AG04449 (cell line): ENCODE results near the gene GLT1D1.
"Not testable (repeated sequence)": the region's sequence is repeated elsewhere in the genome, so short reads cannot be mapped to it uniquely, and the experiment has no call there.

ENCODE experiments used
- CTCF ChIA-PET: fragments of 350-600 bp; formaldehyde crosslinking; extraction: SDS; loops from one replicate; lab custom pipeline; 2021; ENCODE audit warnings: antibody characterized with exemption; lab: Yijun Ruan, JAX
- POLR2A ChIA-PET: fragments of 400-600, 350-600 bp; formaldehyde crosslinking; extraction: SDS; loops from one replicate; lab custom pipeline; 2020; ENCODE audit warnings: antibody characterized with exemption, inconsistent platforms; lab: Yijun Ruan, JAX
- DNase-seq: peaks from one replicate; pipeline ENCODE4 v3.0.0-alpha.2; 2010; ENCODE audit warnings: low read depth, low spot score
- H3K4me3 ChIP-seq: 2 replicates; pipeline ENCODE4 v1.5.1; 2011; ENCODE audit warnings: low read depth, mild to moderate bottlenecking, control low read depth, low read length
- TF ChIP-seq, protein P1 (sequence below): IDR thresholded peaks from one replicate; pipeline ENCODE4 v1.5.1; 2011; ENCODE audit warnings: mild to moderate bottlenecking, moderate library complexity, low read length, control low read depth, inconsistent platforms; ENCODE audit not compliant: insufficient read depth; ENCODE audit errors: missing control alignments

GLT1D1 gene

DNA sequence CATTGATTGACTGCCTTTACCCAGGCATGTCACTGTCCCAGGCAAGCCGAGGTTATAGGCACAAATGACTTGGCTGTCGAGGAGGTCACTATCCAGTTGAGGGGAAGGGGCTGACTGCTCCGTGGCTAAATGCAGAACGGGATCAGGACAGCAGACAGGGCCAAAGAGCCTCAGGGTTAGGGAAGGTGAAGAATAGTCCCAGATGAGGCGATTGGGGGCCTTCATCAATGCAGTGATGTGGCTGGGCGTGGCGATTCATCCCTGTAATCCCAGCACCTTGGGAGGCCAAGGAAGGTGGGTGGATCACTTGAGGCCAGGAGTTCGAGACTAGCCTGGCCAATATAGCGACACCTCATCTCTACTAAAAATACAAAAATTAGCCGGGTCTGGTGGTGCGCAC lies 10.7 kb upstream of the GLT1D1 start:
- TF ChIP-seq, protein P1, sequence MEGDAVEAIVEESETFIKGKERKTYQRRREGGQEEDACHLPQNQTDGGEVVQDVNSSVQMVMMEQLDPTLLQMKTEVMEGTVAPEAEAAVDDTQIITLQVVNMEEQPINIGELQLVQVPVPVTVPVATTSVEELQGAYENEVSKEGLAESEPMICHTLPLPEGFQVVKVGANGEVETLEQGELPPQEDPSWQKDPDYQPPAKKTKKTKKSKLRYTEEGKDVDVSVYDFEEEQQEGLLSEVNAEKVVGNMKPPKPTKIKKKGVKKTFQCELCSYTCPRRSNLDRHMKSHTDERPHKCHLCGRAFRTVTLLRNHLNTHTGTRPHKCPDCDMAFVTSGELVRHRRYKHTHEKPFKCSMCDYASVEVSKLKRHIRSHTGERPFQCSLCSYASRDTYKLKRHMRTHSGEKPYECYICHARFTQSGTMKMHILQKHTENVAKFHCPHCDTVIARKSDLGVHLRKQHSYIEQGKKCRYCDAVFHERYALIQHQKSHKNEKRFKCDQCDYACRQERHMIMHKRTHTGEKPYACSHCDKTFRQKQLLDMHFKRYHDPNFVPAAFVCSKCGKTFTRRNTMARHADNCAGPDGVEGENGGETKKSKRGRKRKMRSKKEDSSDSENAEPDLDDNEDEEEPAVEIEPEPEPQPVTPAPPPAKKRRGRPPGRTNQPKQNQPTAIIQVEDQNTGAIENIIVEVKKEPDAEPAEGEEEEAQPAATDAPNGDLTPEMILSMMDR: no peak
- ChIA-PET POLR2A (no interaction called here), CTCF (no interaction called here)
- H3K4me3 ChIP-seq: no peak overlapping the region
- no peak for DNase-seq

DNA sequence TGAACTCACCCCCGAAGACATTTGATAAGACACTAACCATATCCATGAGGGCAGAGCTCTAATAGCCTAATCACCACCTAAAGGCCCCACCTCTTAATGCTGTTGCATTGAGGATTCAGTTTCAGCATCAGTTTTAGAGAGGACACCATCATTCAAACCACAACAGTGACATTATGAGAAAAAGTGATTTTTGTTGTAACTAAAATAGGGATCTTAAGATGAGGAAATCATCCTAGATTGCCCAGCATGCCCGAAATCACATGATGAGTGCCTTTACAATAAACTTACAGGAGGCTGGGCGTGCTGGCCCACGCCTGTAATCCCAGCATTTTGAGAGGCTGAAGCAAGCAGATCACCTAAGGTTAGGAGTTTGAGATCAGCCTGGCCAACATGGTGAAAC lies 9.7 kb upstream of the GLT1D1 start:
- DNase-seq: no peak
- TF ChIP-seq, protein P1: no peak
- no peak overlapping the region for H3K4me3 ChIP-seq
- ChIA-PET CTCF (no interaction called here), POLR2A (no interaction called here)

DNA sequence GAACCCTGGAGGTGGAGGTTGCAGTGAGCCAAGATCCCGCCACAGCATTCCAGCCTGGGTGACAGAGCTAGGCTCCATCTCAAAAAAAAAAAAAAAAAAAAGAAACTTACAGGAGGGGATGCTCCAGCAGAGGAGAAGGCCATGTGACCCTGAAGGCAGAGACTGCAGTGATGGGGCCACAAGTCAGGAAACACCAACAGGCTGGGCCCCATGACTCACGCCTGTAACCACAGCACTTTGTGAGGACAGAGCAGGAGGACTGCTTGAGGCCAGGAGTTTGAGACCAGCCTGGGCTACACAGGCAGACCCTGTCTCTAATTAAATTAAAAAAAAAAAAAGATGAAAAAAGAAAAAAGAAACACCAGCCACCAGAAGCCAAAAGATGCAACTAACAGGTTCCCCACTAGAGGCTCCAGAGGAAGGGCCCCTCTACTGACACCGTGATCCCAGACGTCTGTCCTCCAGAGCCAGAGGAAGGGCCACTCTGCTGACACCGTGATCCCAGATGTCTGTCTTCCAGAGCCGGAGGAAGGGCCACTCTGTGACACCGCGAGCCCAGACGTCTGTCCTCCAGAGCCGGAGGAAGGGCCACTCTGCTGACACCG lies 9.1 kb upstream of the GLT1D1 start:
- no peak for DNase-seq
- POLR2A ChIA-PET: no interaction called here
- CTCF ChIA-PET: no interaction called here
- no peak overlapping the region for H3K4me3 ChIP-seq
- TF ChIP-seq, protein P1: no peak

DNA sequence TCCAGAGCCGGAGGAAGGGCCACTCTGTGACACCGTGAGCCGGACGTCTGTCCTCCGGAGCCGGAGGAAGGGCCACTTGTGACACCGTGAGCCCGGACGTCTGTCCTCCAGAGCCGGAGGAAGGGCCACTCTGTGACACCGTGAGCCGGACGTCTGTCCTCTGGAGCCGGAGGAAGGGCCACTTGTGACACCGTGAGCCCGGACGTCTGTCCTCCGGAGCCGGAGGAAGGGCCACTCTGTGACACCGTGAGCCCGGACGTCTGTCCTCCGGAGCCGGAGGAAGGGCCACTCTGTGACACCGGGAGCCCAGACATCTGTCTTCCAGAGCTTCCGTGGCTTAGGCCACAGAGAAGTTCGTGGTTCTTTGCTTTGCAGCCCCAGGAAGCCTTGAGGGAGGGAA lies 6.6 kb upstream of the GLT1D1 start:
- POLR2A ChIA-PET, H3K4me3 ChIP-seq, DNase-seq: not testable (repeated sequence)

DNA sequence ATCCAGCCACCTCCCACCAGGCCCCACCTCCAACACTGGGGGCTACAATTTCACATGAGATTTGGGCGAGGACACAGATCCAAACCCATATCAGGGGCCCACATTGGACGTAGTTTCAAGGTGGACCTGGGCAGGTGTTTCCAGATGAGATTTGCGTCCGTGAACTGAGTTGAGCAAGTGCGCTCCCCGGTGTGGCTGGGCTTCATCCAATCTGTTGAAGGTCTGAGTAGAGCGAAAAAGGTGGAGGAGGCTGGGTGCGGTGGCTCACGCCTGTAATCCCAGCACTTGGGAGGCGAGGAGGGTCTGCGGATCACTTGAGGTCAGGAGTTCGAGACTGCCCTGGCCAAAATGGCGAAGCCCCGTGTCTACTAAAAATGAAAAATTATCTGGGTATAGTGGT lies 4.9 kb upstream of the GLT1D1 start:
- H3K4me3 ChIP-seq: no peak overlapping the region
- CTCF ChIA-PET: no interaction called here
- POLR2A ChIA-PET: no interaction called here
- no peak for DNase-seq
- TF ChIP-seq, protein P1: no peak

More for the DNA sequence above, 6.6 kb upstream of the GLT1D1 start:
- CTCF ChIA-PET: not testable (repeated sequence)

DNA sequence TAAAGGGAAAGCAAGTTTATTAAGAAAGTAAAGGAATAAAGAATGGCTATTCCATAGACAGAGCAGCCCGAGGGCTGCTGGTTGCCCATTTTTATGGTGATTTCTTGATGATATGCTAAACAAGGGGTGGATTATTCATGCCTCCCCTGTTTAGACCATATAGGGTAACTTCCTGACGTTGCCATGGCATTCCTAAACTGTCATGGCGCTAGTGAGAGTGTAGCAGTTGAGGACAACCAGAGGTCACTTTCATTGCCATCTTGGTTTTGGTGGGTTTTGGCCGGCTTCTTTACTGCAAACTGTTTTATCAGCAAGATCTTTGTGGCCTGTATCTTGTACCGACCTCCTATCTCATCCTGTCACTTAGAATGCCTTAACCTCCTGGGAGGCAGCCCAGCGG lies 3.5 kb upstream of the GLT1D1 start:
- DNase-seq, CTCF ChIA-PET, POLR2A ChIA-PET, H3K4me3 ChIP-seq: not testable (repeated sequence)

DNA sequence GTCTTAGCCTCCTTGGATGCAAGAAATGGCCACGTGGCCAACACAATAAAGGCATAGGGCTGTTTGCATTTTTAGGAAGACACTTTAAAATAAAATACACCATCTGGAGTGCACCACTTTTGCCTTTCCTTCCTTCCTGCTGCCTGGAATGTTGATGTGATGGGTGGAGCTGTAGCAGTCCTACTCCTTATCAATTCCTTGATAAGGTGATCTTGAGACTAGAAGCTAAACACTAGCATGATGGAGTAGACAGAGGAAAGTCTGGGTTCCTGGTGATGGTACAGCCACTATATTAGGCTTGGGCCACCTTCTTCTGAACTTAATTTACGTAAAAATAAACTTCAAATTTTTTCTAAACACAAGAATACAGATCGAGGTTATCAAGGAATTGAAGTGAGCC lies 2.9 kb upstream of the GLT1D1 start:
- CTCF ChIA-PET: no interaction called here
- no peak for DNase-seq
- H3K4me3 ChIP-seq: no peak overlapping the region
- POLR2A ChIA-PET: interaction anchor here (0.8 kb wide), 1 partner anchor 26 kb away, joined by 4 read pairs; no protein-coding TSS in a partner anchor
- TF ChIP-seq, protein P1: no peak

DNA sequence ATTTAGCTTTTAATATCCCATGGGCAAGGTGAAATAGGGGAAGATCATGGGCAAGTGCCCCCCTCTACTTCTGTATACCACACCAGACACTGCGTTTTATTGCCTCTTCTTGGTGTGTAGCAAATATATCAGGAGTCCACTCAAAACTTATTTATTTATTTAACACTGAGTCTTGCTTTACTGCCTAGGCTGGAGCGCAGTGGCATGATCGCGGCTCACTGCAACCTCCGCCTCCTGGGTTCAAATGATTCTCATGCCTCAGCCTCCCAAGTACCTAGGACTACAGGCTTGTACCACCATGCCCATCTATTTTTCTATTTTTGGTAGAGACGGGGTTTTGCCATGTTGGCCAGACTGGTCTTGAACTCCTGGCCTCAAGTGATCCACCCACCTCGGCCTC lies 1.8 kb upstream of the GLT1D1 start:
- H3K4me3 ChIP-seq, CTCF ChIA-PET, POLR2A ChIA-PET, DNase-seq: not testable (repeated sequence)
